GDM1 (cell line): Measurements from ENCODE around the gene BCR.

Source experiments
- DNase-seq: peaks from one replicate; lab custom pipeline; 2025; lab: John Stamatoyannopoulos, UW

BCR gene

GRCh38 chr22:23277583-23278295, 97.4 kb downstream of the BCR start:
- no peak for DNase-seq

GRCh38 chr22:23278883-23279675, 98.8 kb downstream of the BCR start:
- no peak for DNase-seq

GRCh38 chr22:23279781-23280180, 99.5 kb downstream of the BCR start:
- DNase-seq: no peak

GRCh38 chr22:23280356-23281052, 100.2 kb downstream of the BCR start:
- DNase-seq: no peak

- DNase-seq: no peak
Observed at GRCh38 chr22:23281053-23281405, 100.7 kb downstream of the BCR start.

GRCh38 chr22:23281406-23282088, 101.2 kb downstream of the BCR start:
- DNase-seq: peak; percentile 46

- no peak for DNase-seq
Observed at GRCh38 chr22:23282089-23282501, 101.8 kb downstream of the BCR start.

- no peak for DNase-seq
Observed at GRCh38 chr22:23282516-23282915, 102.2 kb downstream of the BCR start.

GRCh38 chr22:23282986-23283385, 102.7 kb downstream of the BCR start:
- no peak for DNase-seq

GRCh38 chr22:23283591-23284503, 103.5 kb downstream of the BCR start:
- DNase-seq: no peak

- DNase-seq: no peak
Observed at GRCh38 chr22:23284504-23285033, 104.3 kb downstream of the BCR start.

- no peak for DNase-seq
Observed at GRCh38 chr22:23285236-23285635, 104.9 kb downstream of the BCR start.

GRCh38 chr22:23285734-23286133, 105.4 kb downstream of the BCR start:
- no peak for DNase-seq

- no peak for DNase-seq
Observed at GRCh38 chr22:23286296-23286695, 106.0 kb downstream of the BCR start.

GRCh38 chr22:23287136-23288095, 107.1 kb downstream of the BCR start:
- DNase-seq: no peak

GRCh38 chr22:23288301-23289129, 108.2 kb downstream of the BCR start:
- no peak for DNase-seq

- no peak for DNase-seq
Observed at GRCh38 chr22:23289130-23289503, 108.8 kb downstream of the BCR start.

- peak; percentile 12 for DNase-seq
Observed at GRCh38 chr22:23289851-23290724, 109.8 kb downstream of the BCR start.
